GM21619 (cell line): ENCODE measurements around the gene COPRS.
"Not testable (repeated sequence)": the region's sequence is repeated elsewhere in the genome, so short reads cannot be mapped to it uniquely, and the experiment has no call there.

Source experiments
- ATAC-seq: cut with Tn5 transposase; IDR thresholded peaks from one replicate; pipeline ENCODE4 v1.9.1; 2021; ENCODE audit not compliant: unreplicated experiment

COPRS gene

DNA sequence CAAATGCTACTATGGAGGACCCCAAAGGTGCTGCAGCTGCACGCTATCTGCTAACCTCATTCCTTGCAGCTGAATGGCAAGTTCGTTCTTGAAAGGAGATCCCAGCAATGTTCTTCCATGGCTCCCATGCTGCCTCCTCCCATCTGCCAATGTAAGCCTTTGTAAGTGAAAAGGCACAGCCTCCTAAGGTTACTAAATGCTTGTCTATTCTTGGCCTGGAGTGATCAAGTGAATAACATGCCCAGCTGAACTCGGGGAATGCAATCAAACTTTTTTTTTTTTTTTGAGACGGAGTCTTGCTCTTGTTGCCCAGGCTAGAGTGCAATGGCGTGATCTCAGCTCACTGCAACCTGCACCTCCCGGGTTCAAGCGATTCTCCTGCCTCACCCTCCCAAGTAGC, 49.2 kb downstream of the COPRS start:
- ATAC-seq, result not testable (repeated sequence)

DNA sequence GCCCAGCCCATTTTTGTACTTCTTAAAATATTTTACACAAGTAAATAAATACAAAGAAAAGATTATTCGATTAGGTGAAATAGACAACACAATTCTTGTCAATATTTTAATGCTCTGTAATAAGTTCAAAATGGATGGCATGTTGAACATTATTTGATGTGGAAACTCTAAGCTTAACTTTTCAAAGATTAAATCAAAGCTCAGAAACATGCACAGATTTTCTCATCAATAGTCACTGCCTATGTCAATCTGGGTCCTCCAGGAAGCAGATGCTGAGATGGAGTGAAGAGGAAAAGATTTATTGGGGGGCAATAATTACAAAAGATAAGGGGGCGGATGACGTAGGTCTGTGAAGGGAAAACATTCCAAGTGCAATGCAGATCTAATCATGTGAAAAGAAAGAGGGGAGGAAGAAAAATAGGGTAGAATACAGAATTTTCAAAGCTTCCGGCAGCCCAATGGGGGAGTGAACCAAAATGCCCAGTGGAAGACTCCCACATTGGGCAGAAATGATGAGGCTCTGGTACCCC, 50.5 kb downstream of the COPRS start:
- ATAC-seq, result no peak

DNA sequence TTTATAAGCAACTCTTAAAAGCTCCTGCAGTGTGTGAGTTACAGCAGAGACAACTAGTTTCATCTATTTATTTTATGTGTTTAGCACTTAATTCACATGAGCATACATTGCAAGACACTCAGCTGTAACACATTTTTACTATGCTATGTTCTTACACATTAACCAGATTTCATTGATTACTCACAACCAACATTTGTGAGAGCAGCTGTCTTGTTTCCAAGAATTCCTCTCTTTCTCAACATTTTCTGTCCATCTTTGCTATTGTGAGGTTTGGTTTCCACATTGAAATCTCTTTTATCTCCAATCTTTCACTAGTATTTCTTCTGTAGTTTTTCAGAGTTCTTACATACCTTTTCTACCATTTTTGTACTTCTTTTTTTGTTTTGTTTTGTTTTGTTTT, 51.2 kb downstream of the COPRS start:
- ATAC-seq, result no peak

DNA sequence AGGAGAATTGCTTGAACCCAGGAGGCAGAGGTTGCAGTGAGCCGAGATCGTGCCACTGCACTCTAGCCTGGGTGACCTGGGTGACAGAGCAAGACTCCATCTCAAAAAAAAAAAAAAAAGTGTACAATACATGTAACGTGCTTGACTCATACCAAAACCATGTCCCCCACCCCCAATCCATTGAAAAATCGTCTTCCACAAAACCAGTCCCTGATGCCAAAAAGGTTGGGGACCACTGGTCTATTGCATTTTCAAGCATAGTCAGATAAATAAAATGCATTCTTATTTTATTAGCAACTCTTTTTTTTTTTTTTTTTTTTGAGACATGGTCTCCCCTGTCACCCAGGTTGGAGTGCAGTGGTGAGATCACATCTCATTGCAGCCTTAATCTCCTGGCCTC, 52.1 kb downstream of the COPRS start:
- no peak for ATAC-seq

DNA sequence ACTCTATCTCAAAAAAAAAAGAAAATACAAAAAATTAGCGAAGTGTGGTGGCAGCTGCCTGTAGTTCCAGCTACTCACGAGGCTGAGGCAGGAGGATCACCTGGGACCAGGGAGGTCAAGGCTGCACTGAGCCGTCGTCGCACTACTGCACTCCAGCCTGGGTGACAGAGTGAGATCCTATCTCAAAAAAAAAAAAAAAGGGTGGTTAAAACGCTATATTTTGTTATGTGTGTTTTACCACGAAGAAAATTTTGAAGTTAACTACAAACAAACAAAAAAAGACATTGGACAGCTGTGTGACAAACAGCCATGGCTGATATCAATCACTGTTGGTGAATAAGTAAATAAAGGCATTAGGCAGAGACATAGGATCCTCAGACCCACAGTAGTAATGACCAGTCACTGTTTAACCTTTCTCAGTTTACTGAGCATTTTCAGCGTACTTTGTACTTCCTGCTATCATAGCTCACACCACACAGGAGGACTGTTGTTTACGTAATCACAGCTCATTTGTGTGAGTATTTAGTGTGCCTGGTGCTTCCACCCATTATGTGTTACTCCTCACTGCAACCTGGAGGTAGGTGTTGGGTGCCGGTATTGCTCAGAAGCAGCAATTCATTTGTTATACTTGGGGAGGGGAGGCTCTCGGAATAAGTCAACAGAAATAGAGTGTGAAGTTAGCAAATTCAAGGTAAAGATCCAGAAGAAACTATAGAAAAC, 55.4 kb downstream of the COPRS start:
- no peak for ATAC-seq

DNA sequence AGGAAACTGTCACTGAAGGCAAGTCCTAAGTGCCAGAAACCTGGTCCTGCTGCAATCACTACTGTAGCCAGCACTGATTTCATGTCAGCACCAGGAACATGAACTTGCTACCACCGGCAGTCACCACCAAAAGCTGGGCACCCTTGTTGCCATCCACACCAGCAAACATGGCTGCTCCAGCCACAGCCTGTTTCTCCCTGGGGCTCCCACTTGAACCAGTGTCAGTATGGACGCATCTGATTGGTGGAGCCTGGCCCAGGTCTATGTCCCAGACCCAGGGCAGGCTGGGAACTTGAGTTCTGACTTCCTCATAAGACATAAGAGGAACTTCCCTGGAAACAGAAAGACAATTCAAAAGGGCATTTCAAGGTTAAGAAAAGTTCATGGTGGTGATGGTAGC, 56.5 kb downstream of the COPRS start:
- ATAC-seq, result no peak
